ENCODE measurements around the gene ZXDC. TPM values are rescaled to one million over a fixed set of nuclear protein-coding genes. Genes with fewer than 3 reads are reported as not detected.

Gene ZXDC
- total RNA-seq, 1 experiment from 2014 or later = 28.3 TPM

- H3K27me3 ChIP-seq (ENCODE audit: insufficient read depth, low read length) = no peaks in the 10 kb centered on the region; the same call in 1 of the 2 replicates
- no peak within 1 kb of the TSS for H2BK5ac ChIP-seq (ENCODE audit: insufficient read length, low read length)
- no peaks in the 10 kb centered on the region for H3K79me2 ChIP-seq (ENCODE audit: insufficient read depth, low read length)
- Mint-ChIP-seq H3K27me3 (ENCODE audit: low read depth) (peaks cover 6% of the 10 kb centered on the region), H3K9me3 (no peaks in the 10 kb centered on the region), H3K36me3 (ENCODE audit: insufficient read depth in 1 of 3, low read depth in 3 of 3) (no peaks in the 10 kb centered on the region), H3K4me1 (peaks cover 3 to 4% of the 10 kb centered on the region in 2 experiments; a peak in 1 of 4 replicates), H3K27ac (no peak within 1 kb of the TSS), H3K4me3 (no peak within 1 kb of the TSS)
- no peak within 1 kb of the TSS for H2AK5ac ChIP-seq (ENCODE audit: insufficient read length, low read length)
- DNase-seq = no peak
- H3K56ac ChIP-seq (ENCODE audit: insufficient read length, low read depth, low read length) = no peak within 1 kb of the TSS
- H3K4me2 ChIP-seq (ENCODE audit: insufficient read depth, insufficient read length, low read length) = no peak within 1 kb of the TSS
- no peaks in the 10 kb centered on the region for H3K4me1 ChIP-seq (ENCODE audit: insufficient read depth, low read length)
- no peak within 1 kb of the TSS for H3K27ac ChIP-seq (ENCODE audit: insufficient read length, low read depth, low read length)
- no CpG with 5 or more reads among the region's 16 CpGs for WGBS (ENCODE audit: extremely low coverage, insufficient read length, low lambda C conversion rate)
- H3K23me2 ChIP-seq (ENCODE audit: insufficient read length, low read depth, low read length, poor library complexity, severe bottlenecking) = no peaks in the 10 kb centered on the region
- no peak within 1 kb of the TSS for H4K91ac ChIP-seq (ENCODE audit: insufficient read length, low read depth, low read length)
- no peak for TF ChIP-seq CTCF (conservative IDR thresholded peaks at IDR 0.05)
- H3T11ph ChIP-seq (ENCODE audit: low read length) = no peak within 1 kb of the TSS
- H3K14ac ChIP-seq (ENCODE audit: insufficient read depth, low read length) = no peak within 1 kb of the TSS
- H2BK120ac ChIP-seq (ENCODE audit: low read depth, low read length, poor library complexity, severe bottlenecking) = no peak within 1 kb of the TSS
- H4K5ac ChIP-seq (ENCODE audit: insufficient read length, low read depth, low read length) = no peak within 1 kb of the TSS
- no peaks in the 10 kb centered on the region for H3K79me1 ChIP-seq (ENCODE audit: insufficient read depth, low read depth, low read length, poor library complexity, severe bottlenecking)
- H4K20me1 ChIP-seq (ENCODE audit: control insufficient read depth, insufficient read depth, insufficient read length) = no peaks in the 10 kb centered on the region
- no peak within 1 kb of the TSS for H4K8ac ChIP-seq (replicated peaks; ENCODE audit: insufficient read length, low read depth, low read length)
- no peaks in the 10 kb centered on the region for H3K9me3 ChIP-seq (ENCODE audit: control insufficient read depth, low read depth, low read length)
- H3K4ac ChIP-seq (ENCODE audit: low read depth, low read length) = no peak within 1 kb of the TSS
- no peak within 1 kb of the TSS for H2BK20ac ChIP-seq (ENCODE audit: low read depth, low read length, poor library complexity, severe bottlenecking)
- no peak within 1 kb of the TSS for H3K9ac ChIP-seq (ENCODE audit: extremely low read depth, insufficient read length, low read length)
- no peak within 1 kb of the TSS for H2BK12ac ChIP-seq (ENCODE audit: insufficient read length, low read depth, low read length)
- H3K18ac ChIP-seq (ENCODE audit: insufficient read length, low read depth, low read length) = no peak within 1 kb of the TSS
- no peak within 1 kb of the TSS for H2AFZ ChIP-seq (ENCODE audit: low read length)
- no peak within 1 kb of the TSS for H2BK15ac ChIP-seq (ENCODE audit: low read depth, low read length)
- H3K23ac ChIP-seq (ENCODE audit: insufficient read length, low read depth, low read length) = no peak within 1 kb of the TSS
Measured at GRCh38 chr3:126517291-126517951, 41.7 kb upstream of the ZXDC start, which contains the start of gene UROC1. UROC1 (minus strand) TSS chr3:126517773; CDS start chr3:126517719, 54 bp downstream.
